Breast epithelium (tissue), 4 donors: ENCODE measurements around the gene G6PC3. TPM values are rescaled to one million over a fixed set of nuclear protein-coding genes. Genes with fewer than 3 reads are reported as not detected.
A peak's percentile ranks its signal among the peaks of the same experiment; 100 is the strongest.
"Not testable (repeated sequence)": the region's sequence is repeated elsewhere in the genome, so short reads cannot be mapped to it uniquely, and the experiment has no call there.

Experiments used
- DNase-seq, 2 donors: peaks; one replicate each; pipeline ENCODE4 v3.0.0-alpha.2; 2019; ENCODE audit warnings: low spot score in 2 of 2
- H3K27ac ChIP-seq, 2 donors: fragments of 200-600 bp; sonication (generic) in 1 of 2; one replicate each; pipeline ENCODE4 v1.5.1; 2016 to 2019; ENCODE audit warnings: mild to moderate bottlenecking in 1 of 2
- H3K27me3 ChIP-seq, 2 donors: fragments of 200-600 bp; sonication (generic) in 1 of 2; one replicate each; pipeline versions ENCODE4 v1.5.1 to v1.6.0; 2017 to 2019; ENCODE audit warnings: control low read depth in 1 of 2, mild to moderate bottlenecking in 1 of 2
- H3K36me3 ChIP-seq: fragments of 200-600 bp; one replicate; pipeline ENCODE4 v1.5.1; 2019
- H3K4me1 ChIP-seq, 2 donors: fragments of 200-600 bp; sonication (generic); one replicate each; pipeline ENCODE4 v1.5.1; 2016 to 2019; ENCODE audit warnings: control low read depth in 1 of 2
- H3K4me3 ChIP-seq, 3 donors: fragments of 200-600 bp; sonication (generic); 1 replicate in 2 of 3; 2 replicates in 1 of 3; pipeline ENCODE4 v1.5.1; 2016 to 2019; ENCODE audit warnings: mild to moderate bottlenecking in 3 of 3, moderate library complexity in 2 of 3
- H3K9me3 ChIP-seq, 2 donors: fragments of 200-600 bp; sonication (generic) in 1 of 2; one replicate each; pipeline ENCODE4 v1.5.1; 2016 to 2019; ENCODE audit warnings: control low read depth in 1 of 2
- POLR2A ChIP-seq: fragments of 450-650 bp; IDR thresholded peaks from one replicate; pipeline ENCODE4 v1.6.1; 2016; ENCODE audit warnings: antibody characterized with exemption, mild to moderate bottlenecking, moderate library complexity
- POLR2AphosphoS5 ChIP-seq, 3 donors: sonication (generic); formaldehyde crosslinking; IDR thresholded peaks; one replicate each; pipeline ENCODE4 v1.6.1; 2017; ENCODE audit warnings: antibody characterized with exemption in 3 of 3
- intact Hi-C: fragments of 100-400 bp; cut with DNase I; formaldehyde crosslinking; loops from one replicate; pipeline ENCODE4 v1.15.1; 2023; ENCODE audit warnings: low total_unique reads
- total RNA-seq, 3 donors: library from RNA; depleted of rRNA; stranded (reverse); fragments of >200 nt; gene quantifications; one replicate each; pipeline ENCODE4 v1.1.0, GENCODE V29; 2016
- TF ChIP-seq, protein P1 (sequence below), 3 donors: fragments of 450-650 bp; IDR thresholded peaks; one replicate each; pipeline ENCODE4 v1.5.1; 2016 to 2017; ENCODE audit warnings: antibody characterized with exemption in 3 of 3, mild to moderate bottlenecking in 3 of 3, moderate library complexity in 3 of 3

G6PC3 gene
- total RNA-seq, 3 donors from 2014 or later, result 34.7 to 39.8 (median 35.4) TPM

DNA sequence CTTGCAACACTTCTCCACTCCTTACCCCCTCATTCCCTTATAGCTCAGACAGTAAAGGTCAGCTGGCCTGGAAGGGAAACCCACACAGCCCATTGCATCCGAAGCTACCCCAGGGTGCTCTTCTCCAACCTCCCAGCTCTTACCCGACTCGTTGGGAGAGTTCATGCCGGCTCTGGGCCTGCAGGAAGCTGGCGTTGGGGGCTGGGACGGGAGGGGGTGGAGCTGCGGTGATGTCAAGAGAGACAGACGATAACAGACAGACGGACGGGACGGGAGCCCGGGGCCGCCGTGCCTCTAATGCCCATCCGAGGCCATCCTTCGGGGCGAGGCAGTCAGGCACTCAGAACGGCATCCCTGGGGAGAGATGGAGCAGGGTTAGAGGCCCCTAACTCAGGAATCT is 46.8 kb downstream of the G6PC3 start:
- Histone ChIP-seq H3K9me3 (no peaks in the 10 kb centered on the region), H3K27ac (no peak overlapping the region), H3K4me3 (no peak overlapping the region), H3K27me3 (no peaks in the 10 kb centered on the region), H3K4me1 (peaks cover 14 to 58% of the 10 kb centered on the region in 2 donors), H3K36me3 (no peaks in the 10 kb centered on the region)
- DNase-seq, result no peak
- TF ChIP-seq POLR2AphosphoS5 (IDR thresholded peaks at IDR 0.05) (no peak), POLR2A (no peak)
- TF ChIP-seq, protein P1, sequence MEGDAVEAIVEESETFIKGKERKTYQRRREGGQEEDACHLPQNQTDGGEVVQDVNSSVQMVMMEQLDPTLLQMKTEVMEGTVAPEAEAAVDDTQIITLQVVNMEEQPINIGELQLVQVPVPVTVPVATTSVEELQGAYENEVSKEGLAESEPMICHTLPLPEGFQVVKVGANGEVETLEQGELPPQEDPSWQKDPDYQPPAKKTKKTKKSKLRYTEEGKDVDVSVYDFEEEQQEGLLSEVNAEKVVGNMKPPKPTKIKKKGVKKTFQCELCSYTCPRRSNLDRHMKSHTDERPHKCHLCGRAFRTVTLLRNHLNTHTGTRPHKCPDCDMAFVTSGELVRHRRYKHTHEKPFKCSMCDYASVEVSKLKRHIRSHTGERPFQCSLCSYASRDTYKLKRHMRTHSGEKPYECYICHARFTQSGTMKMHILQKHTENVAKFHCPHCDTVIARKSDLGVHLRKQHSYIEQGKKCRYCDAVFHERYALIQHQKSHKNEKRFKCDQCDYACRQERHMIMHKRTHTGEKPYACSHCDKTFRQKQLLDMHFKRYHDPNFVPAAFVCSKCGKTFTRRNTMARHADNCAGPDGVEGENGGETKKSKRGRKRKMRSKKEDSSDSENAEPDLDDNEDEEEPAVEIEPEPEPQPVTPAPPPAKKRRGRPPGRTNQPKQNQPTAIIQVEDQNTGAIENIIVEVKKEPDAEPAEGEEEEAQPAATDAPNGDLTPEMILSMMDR (IDR thresholded peaks at IDR 0.05), result no peak
- intact Hi-C loops, result no loop called here

DNA sequence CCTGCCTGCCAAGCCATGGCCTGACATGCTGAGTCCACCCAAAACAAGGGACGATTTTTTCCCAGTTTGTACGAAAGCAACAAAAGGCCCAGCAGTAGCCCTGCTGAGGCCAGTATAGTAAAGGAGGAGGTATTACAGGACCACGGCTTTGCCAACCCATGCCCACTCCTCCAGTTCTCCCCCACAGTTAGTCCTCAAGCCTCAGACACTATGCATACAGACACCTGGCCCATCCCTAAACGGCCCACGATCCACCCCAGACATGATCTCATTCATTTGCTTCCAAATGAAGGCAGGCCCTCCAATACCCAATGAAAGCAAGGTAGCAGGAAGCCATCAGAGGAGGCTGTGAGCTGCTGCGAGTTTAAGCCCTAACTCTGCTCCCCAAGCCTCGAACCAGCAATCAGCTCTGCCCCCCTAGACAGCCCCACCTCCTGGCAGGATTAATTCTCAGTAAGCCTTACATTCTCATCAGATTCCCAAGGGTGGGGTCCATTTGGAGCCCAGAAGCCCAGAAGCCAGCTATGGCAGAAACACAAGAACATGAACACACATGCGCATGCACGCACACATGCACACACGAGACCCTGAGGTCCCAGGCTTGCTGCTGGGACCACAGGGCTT is 48.0 kb downstream of the G6PC3 start:
- peak overlapping the region; percentile 62 to 68 for H3K27ac ChIP-seq
- intact Hi-C loops, result no loop called here
- no peaks in the 10 kb centered on the region for H3K36me3 ChIP-seq
- no peaks in the 10 kb centered on the region for H3K9me3 ChIP-seq
- TF ChIP-seq, protein P1 (IDR thresholded peaks at IDR 0.05), result no peak
- no peak for TF ChIP-seq POLR2A
- no peak for TF ChIP-seq POLR2AphosphoS5 (IDR thresholded peaks at IDR 0.05)
- H3K27me3 ChIP-seq, result no peaks in the 10 kb centered on the region
- no peak overlapping the region for H3K4me3 ChIP-seq
- no peak for DNase-seq
- H3K4me1 ChIP-seq, result peaks cover 15 to 52% of the 10 kb centered on the region in 2 donors

DNA sequence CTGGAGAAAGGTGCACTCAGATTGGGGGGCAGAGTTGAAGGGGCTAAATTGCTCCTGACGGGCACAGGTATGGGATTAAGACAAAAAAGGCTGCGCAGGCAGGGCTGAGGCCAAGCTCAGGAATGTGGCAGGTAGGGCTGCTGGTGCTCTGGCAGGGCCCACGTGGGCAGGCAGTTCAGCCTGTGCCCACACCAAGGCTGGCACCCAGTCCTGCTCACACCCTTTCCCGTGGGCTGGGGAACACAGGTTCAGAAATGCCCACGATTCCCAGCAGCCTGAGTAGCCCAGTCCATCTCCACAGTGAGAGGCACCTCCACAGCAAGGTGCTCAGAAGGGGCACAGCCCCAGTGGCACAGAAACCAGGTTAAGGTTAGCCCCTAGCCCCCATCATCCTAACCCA is 48.5 kb downstream of the G6PC3 start:
- intact Hi-C loops, result no loop called here
- Histone ChIP-seq H3K4me1 (peaks cover 15 to 47% of the 10 kb centered on the region in 2 donors), H3K27ac (peak overlapping the region; percentile 62 to 68)

GRCh38 chr17:44119798-44120197 is 49.3 kb downstream of the G6PC3 start:
- Histone ChIP-seq H3K4me3 (no peak overlapping the region), H3K27ac (peak overlapping the region; percentile 62 to 68), H3K27me3 (no peaks in the 10 kb centered on the region), H3K9me3 (no peaks in the 10 kb centered on the region), H3K36me3 (no peaks in the 10 kb centered on the region), H3K4me1 (peaks cover 11 to 41% of the 10 kb centered on the region in 2 donors)
- TF ChIP-seq, protein P1 (IDR thresholded peaks at IDR 0.05), result no peak
- no peak for DNase-seq
- intact Hi-C loops, result no loop called here

More for the DNA sequence above, 48.5 kb downstream of the G6PC3 start:
- Histone ChIP-seq H3K36me3 (no peaks in the 10 kb centered on the region), H3K27me3 (no peaks in the 10 kb centered on the region), H3K4me3 (peak overlapping the region in 1 of 3 donors; percentile 25), H3K9me3 (no peaks in the 10 kb centered on the region)
- peak in 1 of 2 donors; percentile 62 for DNase-seq
- TF ChIP-seq, protein P1 (IDR thresholded peaks at IDR 0.05), result no peak
- no peak for TF ChIP-seq POLR2AphosphoS5 (IDR thresholded peaks at IDR 0.05)
- TF ChIP-seq POLR2A, result no peak

- H3K36me3 ChIP-seq, intact Hi-C loops, H3K4me3 ChIP-seq, H3K9me3 ChIP-seq, DNase-seq, H3K27me3 ChIP-seq: not testable (repeated sequence)
- Histone ChIP-seq H3K27ac (peak overlapping the region; percentile 62 to 68), H3K4me1 (peaks cover 11 to 40% of the 10 kb centered on the region in 2 donors)
These were observed 49.7 kb downstream of the G6PC3 start for GRCh38 chr17:44120281-44120680.
